Measurements from ENCODE around the gene NACAD.
"Not testable (repeated sequence)": the region's sequence is repeated elsewhere in the genome, so short reads cannot be mapped to it uniquely, and the experiment has no call there.

Gene NACAD

DNA sequence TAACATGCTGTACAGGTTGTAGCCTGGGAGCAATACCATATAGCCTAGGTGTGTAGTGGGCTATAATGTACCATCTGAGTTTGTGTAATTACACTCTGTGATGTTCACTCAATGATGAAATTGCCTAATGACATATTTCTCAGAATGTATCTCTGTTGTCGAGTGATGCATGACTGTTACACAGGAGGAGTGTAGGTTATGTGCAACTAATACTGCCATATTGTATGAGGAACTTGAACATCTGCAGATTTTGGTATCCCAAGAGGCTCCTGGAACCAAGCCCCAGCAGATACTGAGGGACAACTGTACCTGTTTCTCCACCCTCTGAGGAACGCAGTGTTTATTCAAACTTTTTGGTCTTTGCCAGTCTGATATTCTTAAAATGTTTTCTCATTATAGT is 38.6 kb downstream of the NACAD start:
- no peak for DNase-seq

DNA sequence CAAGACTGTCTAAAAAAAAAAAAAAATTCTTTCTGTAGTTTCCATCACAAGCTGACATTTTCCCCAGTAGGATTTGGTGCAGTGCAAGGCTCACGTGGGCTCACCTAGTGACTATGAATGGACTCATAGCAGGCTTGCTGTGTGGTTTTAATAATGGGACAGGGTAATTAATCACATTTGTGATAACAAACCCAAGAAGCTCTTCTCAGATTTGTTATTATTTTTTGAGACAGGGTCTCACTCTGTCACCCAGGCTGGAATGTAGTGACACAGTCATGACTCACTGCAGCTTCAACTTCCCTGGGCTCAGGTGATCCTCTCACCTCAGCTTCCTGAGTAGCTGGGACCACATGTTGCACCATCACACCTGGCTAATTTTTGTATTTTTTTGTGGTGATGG is 40.0 kb downstream of the NACAD start:
- no peak for DNase-seq

DNA sequence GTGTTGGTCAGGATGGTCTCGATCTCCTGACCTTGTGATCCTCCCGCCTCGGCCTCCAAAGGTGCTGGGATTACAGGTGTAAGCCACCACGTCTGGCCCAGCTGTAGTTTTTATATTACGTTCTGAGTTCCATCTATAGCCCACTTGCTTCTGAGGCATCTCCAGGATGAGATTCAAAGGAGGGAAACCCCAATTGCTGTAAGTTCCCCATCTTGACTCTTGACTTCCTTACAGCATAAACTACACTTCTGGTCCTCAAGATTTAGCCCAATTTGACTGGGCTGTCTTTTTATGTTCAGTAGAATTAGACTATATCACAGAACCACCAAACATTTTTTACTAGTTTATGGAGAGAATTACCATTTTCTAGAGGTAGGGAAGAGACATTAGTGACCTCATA is 44.4 kb downstream of the NACAD start:
- no peak for DNase-seq

DNA sequence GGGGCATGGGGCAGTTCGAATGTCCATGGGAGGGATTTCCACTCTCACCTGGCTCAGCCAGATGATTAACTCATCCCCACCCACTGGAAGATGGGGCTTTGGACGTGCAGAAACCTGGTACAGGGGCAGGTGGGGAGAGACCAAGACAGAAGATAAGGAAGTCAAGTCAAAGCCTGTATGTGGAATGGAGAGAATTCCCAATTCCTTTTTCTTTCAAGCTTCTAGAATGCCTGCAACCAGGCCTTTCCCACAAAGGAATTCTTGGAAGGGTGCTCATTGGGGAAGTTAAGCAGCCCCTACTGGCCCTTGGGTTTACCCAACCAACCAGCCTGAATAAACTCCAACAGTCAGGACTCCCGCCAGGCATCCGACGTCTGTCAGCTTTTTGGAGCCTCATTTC is 49.7 kb downstream of the NACAD start:
- no peak for DNase-seq

DNA sequence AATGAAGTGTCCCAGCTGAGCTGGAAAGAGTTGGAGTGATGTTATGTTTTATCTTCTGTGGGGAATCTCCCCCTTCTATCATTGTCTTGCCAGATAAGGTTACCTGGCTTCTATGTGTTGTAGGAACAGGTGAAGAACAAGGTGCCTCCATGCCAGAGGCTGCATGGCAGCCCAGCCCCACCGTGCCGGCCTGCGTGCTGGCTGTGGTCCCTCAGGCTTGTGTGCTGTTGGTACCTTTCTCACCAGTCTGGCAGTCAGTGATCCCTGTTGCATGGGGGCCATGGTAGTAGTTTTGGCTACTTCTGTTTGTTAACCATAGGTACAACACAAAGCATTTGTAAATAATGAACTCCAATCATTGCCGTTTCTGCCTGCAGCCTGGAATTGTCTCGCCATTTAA is 50.9 kb downstream of the NACAD start:
- no peak for DNase-seq

DNA sequence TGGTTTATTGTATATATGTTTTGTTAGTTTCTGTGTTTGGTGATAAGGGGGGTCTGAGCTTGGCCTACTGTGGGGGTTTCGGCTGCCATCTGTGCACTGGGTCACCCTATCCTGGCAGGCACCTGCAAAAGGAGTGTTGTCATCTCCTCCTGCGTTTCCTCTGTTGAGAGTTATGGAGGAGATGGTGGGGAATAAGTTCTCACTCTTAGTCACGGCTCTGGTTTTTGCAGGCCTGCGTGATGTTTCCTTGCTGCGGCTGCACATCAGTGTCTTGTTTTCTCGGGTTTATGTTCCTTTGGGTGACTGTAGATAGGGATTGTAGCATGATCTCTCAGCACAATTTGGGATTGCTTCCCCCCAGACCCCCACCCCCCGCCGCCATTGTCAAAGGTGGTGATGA is 52.0 kb downstream of the NACAD start:
- no peak for DNase-seq

DNA sequence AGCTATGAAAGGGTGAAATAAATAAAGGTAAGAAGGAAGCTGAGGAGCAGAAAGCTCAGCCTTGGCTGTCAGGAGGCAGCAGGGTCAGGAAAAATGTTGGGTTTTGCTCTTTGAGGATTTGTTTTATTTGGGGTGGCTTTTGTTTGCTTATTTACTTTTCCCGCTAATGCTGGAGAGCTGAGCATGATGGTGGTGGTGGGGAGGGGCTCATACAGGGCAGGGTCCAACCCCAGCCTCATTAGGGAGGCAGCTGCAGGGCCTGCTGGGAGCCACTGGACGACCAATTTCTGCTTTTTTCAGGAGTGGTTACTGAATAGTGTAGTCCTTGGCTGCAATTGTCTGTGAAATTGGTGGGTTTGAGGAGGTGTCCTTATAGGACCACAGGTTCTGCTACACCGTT is 52.5 kb downstream of the NACAD start:
- DNase-seq, result no peak

DNA sequence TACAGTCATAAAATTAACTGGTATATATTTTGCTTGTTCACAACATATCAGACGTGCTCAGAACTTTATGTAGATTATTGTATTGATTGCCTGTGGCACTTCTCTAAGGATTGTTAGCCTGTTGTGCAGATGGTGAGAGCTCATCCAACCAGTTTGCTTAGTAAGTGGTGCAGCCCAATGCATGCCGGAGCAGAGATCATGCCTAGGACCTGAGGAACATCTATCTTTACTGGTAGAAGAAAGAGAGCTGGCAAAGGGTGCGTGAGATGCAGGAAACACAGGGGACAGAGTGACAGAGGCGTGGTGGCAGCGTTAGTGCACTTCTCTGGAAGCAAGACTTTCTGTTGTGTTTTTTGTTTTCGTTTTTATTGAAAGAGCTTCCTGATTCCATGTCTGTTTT is 52.9 kb downstream of the NACAD start:
- DNase-seq, result no peak

DNA sequence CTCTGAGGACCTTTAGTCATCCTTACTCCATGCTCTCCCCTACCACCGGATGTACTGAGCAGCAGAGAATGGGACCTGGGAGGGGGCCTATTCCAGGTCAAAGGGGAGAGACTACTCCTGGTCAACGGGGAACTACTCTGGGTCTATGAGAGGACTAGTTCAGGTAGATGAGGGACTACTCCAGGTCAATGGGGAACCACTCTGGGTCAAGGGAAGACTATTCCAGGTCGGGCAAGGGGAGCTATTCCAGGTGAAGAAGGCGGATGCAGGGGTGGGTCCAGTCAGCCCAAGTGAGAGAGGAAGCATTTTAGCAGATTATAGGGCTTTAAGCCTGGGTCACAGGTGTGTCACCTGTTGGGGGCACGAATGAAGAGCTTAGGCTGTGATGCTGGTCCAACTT is 53.4 kb downstream of the NACAD start:
- no peak for DNase-seq

DNA sequence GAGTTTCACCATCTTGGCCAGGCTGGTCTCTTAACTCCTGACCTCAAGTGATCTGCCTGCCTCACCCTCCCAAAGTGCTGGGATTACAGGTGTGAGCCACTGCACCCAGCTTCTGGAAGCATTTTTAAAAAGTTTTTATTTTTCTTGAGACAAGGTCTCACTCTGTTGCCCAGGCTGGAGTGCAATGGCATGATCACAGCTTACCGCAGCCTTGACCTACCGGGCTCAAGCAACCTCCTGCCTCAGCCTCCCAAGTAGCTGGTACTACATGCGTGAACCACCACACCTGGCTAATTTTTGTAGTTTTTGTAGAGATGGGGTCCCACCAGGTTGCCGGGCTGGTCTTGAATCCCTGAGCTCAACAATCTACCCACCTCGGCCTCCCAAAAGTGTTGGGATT is 54.1 kb downstream of the NACAD start:
- DNase-seq, result not testable (repeated sequence)

DNA sequence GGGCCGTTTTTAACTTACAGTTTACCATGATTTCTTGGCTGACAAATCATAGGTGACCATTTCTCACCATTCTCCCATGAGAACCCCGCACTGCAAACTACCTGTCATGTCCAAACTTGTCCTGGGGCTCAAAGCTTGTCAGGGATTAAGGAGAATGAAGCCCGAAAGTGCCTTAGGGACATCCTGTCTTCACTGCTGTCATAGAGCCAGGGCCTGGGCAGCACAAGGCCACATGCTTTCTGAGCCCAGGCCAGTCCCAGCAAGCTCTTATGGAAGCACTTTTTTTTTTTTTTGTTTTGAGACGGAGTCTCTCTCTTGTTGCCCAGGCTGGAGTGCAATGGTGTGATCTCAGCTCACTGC is 54.9 kb downstream of the NACAD start:
- no peak for DNase-seq

DNA sequence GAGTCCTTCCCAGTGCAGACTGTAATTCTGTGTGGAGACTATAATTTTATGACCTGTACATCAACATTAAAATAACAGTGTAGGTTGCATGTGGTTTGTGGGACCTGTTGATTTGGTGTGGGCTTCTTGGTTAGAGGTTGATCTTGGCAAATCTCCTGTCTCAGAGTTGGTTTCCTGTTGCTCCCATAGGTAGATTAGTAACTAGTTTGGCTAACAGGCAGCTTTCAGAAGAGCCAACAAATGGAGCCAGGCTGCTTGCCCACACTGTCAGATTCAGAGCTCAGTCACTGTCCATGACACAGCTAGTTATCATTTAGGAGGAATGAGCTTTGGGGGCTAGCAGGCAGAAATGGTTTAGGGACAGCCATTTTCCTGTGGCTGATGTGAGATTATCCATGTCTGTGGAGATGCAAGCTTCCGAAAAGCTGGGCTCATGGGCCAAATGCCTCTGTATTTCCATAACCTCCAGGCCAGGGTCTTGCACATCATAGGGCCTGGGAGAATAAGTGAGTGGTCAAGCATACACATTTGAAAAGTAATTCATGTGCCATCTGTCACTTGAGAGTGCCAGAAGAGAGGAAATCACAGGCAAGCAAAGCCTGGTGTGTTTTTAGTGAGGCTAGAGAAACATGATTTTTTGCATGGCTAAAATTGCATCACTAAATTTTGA is 55.4 kb downstream of the NACAD start:
- no peak for DNase-seq

DNA sequence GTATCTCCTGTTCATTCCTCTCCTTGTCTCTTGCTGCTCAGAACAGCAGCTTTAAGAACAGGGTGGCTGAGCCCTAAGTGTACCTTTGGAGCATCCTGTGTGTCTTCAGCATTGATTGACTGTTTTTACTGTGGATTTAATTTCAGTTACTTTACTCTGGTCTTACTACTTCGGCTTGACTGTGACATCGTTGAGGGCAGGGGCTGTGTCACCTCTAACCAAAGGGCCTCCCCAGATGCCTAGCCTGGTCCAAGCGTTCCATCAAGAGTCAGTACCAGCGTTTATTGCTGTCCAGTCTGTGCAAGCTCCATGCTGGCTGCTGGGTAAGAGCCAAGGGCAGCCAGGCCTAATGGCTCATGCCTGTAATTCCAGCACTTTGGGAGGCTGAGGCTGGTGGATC is 56.3 kb downstream of the NACAD start:
- DNase-seq, result no peak

DNA sequence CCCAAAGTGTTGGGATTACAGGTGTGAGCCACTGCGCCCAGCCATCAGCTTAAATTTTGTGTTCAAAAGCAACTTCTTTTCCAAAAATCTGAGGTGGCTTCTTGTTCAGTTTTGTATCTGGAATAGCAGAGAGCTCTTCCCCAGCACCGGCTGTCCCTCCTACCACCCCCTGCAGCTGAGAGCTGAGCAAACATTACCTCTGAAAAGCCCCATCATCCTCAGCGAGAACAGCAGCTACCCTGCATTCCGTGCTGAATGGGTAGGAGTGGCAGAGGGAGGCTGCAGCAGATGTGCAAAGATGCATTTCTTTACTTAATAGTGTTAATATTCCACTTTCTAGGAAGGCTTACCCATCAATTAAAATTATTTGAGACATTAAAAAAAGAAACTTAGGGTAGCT is 56.9 kb downstream of the NACAD start:
- DNase-seq, result no peak

Data from NCI-H226 (cell line).